Muscle of arm (tissue), 12 donors: ENCODE measurements around the gene ZNF362. TPM values are rescaled to one million over a fixed set of nuclear protein-coding genes. Genes with fewer than 3 reads are reported as not detected.

Experiments
- DNase-seq: peaks from one replicate; pipeline ENCODE4 v3.0.0-alpha.2; 2013
- polyA plus RNA-seq, 12 donors: library from polyadenylated mRNA; unstranded; fragments of 120-200 nt; gene quantifications; one replicate each; pipeline ENCODE4 v1.2.1, GENCODE V29; 2013; ENCODE audit not compliant: insufficient read length in 12 of 12

Gene ZNF362
- polyA plus RNA-seq, 12 donors: 27.4 to 74.5 (median 33.1) TPM; not detected in 1

DNA sequence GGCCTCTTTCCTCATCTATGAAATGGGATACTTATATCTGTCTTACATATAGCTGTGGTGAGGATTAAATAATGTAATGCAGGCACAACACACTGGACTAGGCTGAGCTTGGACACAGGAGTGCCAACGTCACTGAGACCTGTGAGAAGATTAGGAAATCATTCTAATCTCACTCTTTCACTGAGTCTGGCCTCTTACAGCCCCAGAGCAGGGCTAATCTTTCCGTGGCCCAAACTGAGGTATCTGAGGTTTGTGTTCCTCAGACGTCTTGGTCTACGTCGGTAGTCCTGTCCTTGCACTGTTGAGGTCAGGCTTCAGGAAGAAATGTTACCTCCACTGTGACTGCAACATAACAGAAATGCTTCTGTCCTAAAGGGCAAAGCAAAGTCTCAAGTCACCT is 87.2 kb downstream of the ZNF362 start:
- no peak for DNase-seq

DNA sequence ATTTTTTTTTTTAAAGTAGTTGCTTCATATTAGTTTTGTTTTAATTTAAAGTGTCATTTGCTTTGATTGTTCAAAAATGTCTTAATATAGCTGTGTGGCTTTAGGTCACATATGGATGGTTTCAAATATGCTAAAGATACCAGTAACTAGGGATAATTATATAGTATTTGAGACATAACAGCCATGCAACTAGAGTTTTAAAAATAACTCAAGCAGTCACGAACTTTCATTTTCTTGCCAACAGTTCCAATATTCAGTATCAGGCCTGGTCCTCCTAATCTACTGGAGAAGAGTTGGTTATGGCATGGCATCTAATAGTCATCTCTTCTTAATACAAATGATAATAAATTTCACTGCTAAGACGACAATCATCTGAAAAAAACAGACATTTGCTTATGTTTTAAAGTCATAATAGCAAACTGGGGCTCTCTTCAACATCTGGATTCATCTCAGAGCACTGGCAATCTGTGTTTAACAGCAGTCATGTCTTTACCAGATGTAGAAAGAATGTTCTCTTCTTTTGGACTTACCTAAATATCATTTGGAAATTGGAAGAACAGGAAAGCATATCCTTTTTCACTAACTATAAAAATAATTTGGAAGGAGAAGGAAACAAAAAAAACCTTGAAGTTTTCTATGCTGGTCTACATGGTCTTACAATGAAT is 88.7 kb downstream of the ZNF362 start:
- DNase-seq: no peak

DNA sequence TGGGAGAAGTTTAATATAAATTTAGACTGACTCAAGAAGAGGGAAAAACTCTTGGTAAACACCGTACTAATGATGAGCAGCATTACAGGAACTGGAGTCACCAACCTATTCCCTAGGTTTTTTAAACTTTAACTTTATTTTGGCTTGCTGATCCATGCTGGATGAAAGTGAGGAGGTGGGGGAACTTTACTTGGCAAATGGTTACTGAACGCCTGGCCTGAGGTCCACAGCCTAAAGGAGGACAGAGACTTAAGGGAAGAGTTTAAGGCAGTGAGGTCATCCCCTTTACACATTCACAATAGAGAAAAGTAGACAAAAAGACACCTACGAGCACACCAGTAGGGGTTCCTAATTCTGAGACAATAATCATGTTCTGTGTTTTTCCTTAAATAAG is 90.2 kb downstream of the ZNF362 start:
- DNase-seq: no peak

DNA sequence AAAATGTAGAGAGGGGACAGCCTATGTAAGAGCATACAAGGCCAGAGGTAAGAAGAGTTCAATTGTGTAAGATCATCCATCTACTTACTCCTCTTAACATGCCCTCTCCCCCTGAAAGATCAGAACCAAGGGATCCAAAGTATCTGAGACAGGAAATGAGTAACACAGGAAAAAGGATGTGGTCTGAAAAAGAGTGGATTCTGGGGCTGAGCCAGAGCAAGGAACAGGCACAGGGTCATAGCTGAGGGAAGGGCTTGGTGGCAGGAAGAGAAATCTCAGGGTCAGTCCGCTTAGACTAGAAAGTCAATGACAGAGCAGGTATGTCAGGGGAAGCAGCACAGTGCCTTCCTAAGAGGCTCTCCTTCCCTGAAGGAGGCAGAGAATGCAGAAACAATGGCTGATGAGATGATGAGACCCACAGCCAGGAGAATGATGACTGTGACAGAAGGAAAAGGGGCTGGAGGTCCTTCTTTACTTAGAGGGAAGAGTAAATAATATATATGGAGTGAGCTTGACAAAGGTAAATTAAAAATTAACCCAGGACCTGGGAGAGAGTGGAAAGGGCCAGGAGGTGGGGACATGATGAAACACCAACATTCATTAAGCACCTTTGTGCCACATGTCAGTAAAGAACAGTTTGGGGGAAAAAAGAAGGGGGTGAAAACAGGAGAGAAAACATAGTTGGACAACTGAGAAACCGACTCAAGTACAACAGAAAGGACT is 90.8 kb downstream of the ZNF362 start:
- no peak for DNase-seq

GRCh38 chr1:33347650-33347992 is 91.3 kb downstream of the ZNF362 start:
- DNase-seq: no peak

DNA sequence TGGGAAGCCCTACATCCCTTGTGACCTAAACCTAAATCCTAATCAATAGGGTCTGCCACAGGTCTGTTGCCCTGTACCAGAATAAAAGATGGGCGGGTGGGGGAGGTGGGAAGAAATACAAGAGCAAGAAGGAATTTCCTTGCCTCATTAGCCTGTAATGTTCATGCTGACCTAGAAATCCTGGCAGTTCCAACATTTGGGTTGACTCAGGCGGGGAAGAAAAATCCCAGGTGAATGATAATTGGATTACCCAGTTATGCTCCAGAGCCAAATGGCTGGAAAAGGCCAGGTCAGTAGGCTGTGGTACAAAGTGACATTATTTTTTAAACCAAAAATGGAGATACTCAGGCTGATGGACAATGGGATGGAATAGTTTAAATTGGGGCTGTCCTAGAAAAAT is 91.9 kb downstream of the ZNF362 start:
- DNase-seq: no peak

DNA sequence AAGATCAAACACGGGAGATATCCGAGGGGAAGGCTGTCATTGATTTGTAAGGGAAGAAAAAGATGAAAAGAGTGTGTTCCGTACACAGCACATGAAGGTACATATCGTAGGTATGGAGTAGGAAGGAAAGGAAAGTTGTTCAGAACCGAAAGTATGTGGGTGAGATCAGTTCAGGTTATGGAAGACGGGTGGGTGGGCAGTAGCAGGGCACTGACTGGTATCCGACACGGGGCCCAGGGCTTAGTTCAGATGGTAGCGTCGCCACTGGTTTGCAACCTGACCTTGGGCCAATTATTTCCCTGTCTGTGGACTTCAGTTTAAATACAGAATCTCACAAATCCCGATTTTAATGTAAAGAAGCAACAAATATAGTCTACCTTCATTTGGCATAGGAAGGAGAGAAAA is 92.4 kb downstream of the ZNF362 start:
- DNase-seq: no peak

DNA sequence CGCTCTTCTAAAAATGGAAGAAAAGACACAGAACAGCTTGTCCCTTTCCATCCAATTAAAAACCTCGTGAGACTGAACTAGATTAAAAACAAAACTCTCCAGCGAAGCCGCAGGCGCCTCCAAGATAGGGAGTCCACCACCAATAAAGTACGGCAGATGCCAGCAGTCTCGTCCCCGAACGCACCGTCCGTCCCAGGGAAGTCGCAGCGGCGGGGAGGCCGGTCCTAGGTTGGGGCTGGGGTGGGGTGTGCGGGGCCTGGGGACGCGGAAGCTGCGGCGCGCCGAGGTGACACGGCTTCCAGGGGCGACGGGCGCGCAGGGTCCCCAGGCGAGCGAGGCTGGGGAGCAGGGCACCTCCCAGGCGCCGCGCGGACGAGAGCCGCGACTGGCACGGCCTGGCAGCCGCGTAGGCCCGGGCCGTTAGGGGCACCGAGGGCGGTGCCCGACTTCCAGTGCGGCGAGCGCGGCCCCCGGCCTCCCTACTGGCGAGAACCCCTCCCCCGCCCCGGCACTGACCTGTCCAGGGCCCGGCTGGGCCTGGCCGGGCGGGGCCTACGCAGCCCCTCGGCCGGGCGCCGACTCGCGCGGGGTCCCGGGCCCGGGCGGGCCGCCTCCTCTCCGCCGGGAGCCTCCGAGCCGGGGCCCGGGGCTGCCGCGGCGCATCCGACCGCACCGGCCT is 92.9 kb downstream of the ZNF362 start:
- no peak for DNase-seq

GRCh38 chr1:33349778-33350610 is 93.7 kb downstream of the ZNF362 start:
- peak; percentile 76 for DNase-seq

Other genes starting within 250 kb of the ZNF362 start
- gene AK2, start 219.6 kb upstream of the ZNF362 start, polyA plus RNA-seq: 100 to 1,000 TPM in 10 of 12 donors, 10 to 100 TPM in 1, not detected in 1; 99.0 to 163 (median 125) TPM
- gene AZIN2, start 175.3 kb upstream of the ZNF362 start, polyA plus RNA-seq: 1 to 10 TPM in 11 of 12 donors, not detected in 1; 3.3 to 9.9 (median 5.0) TPM
- 1 to 10 TPM in 11 of 12 donors, not detected in 1; 4.5 to 8.2 (median 5.6) TPM for gene TRIM62, start 74.4 kb upstream of the ZNF362 start, polyA plus RNA-seq
- not detected for gene A3GALT2, start 64.6 kb downstream of the ZNF362 start, polyA plus RNA-seq
- gene PHC2, start 174.6 kb downstream of the ZNF362 start, polyA plus RNA-seq: 10 to 100 TPM in 11 of 12 donors, not detected in 1; 53.4 to 74.1 (median 68.7) TPM
- gene ZSCAN20, start 216.2 kb downstream of the ZNF362 start, polyA plus RNA-seq: 1 to 10 TPM in 10 of 12 donors, not detected in 2; 2.5 to 4.0 (median 2.9) TPM